OCI-LY7 (cell line): ENCODE data around the gene HBE1. TPM values are rescaled to one million over a fixed set of nuclear protein-coding genes. Genes with fewer than 3 reads are reported as not detected.

ENCODE experiments used
- BruUV-seq: library from RNA; stranded (reverse); fragments of 400-500 nt; replicated peaks from 2 replicates; lab custom pipeline; 2021; lab: Mats Ljungman, UMichigan
- CTCF ChIA-PET: fragments of 300-600 bp; sonication (Branson Sonifier 250); formaldehyde crosslinking; loops from one replicate; lab custom pipeline; 2022; ENCODE audit warnings: antibody characterized with exemption; ENCODE audit not compliant: unreplicated experiment; lab: Charles Lee
- POLR2A ChIA-PET: fragments of 300-600 bp; sonication (Branson Sonifier 250); formaldehyde crosslinking; loops from one replicate; lab custom pipeline; 2022; ENCODE audit warnings: antibody characterized with exemption; lab: Charles Lee
- DNase-seq: peaks from one replicate; pipeline ENCODE4 v3.0.0-alpha.2; 2015; ENCODE audit warnings: low spot score
- H2AFZ ChIP-seq: fragments of 200-600 bp; sonication (generic), shearing (Covaris generic); 2 replicates; pipeline ENCODE4 v1.6.1; 2014; ENCODE audit warnings: mild to moderate bottlenecking, antibody characterized with exemption, low read length, moderate library complexity
- H3K27ac ChIP-seq: fragments of 200-600 bp; sonication (generic); 2 replicates; pipeline ENCODE4 v1.5.1; 2014; ENCODE audit warnings: mixed run types, low read depth, mild to moderate bottlenecking, moderate library complexity, low read length, inconsistent platforms; ENCODE audit not compliant: poor library complexity, severe bottlenecking
- H3K36me3 ChIP-seq: fragments of 200-600 bp; sonication (generic); 2 replicates; pipeline ENCODE4 v1.6.1; 2014; ENCODE audit warnings: mild to moderate bottlenecking, antibody characterized with exemption, low read length, moderate library complexity, mixed read lengths; ENCODE audit not compliant: insufficient read depth
- H3K4me1 ChIP-seq: fragments of 200-600 bp; sonication (generic); 2 replicates; pipeline ENCODE4 v1.5.1; 2014; ENCODE audit warnings: mild to moderate bottlenecking, low read length; ENCODE audit not compliant: insufficient read depth, poor library complexity, severe bottlenecking
- H3K4me2 ChIP-seq: fragments of 200-600 bp; sonication (generic); 2 replicates; pipeline ENCODE4 v1.6.1; 2014; ENCODE audit warnings: mild to moderate bottlenecking, low read length
- H3K4me3 ChIP-seq: fragments of 200-600 bp; sonication (generic); 2 replicates; pipeline ENCODE4 v1.5.1; 2014; ENCODE audit warnings: mild to moderate bottlenecking, low read depth, low read length; ENCODE audit not compliant: poor library complexity, severe bottlenecking
- H3K79me2 ChIP-seq: fragments of 200-600 bp; sonication (generic); 2 replicates; pipeline ENCODE4 v1.6.1; 2016; ENCODE audit warnings: low read depth, mild to moderate bottlenecking, low read length, moderate library complexity, mixed read lengths; ENCODE audit not compliant: insufficient read depth
- H3K9me2 ChIP-seq: fragments of 200-600 bp; sonication (generic); 2 replicates; pipeline ENCODE4 v1.6.1; 2016; ENCODE audit warnings: mild to moderate bottlenecking, low read length, mixed read lengths; ENCODE audit not compliant: insufficient read depth
- H3K9me3 ChIP-seq: fragments of 200-600 bp; sonication (generic); 2 replicates; pipeline ENCODE4 v1.6.1; 2014; ENCODE audit warnings: mild to moderate bottlenecking, mixed run types, low read length, mixed read lengths
- H4K20me1 ChIP-seq: fragments of 200-600 bp; sonication (generic); 2 replicates; pipeline ENCODE4 v1.6.1; 2014; ENCODE audit warnings: mild to moderate bottlenecking, antibody characterized with exemption, low read length, moderate library complexity, mixed read lengths; ENCODE audit not compliant: insufficient read depth
- EZH2phosphoT487 ChIP-seq: fragments of 200-600 bp; sonication (generic); IDR thresholded peaks from 2 replicates; pipeline ENCODE4 v1.6.1; 2018; ENCODE audit warnings: low read depth, borderline replicate concordance, mild to moderate bottlenecking, mixed run types, antibody characterized with exemption, low read length, moderate library complexity, mixed read lengths
- intact Hi-C: fragments of 100-400 bp; cut with micrococcal nuclease; formaldehyde crosslinking; loops from one replicate; pipeline ENCODE4 v1.10.0; 2022; ENCODE audit not compliant: unreplicated experiment
- total RNA-seq, 2 experiments: library from RNA; depleted of rRNA in 1 of 2; stranded (reverse); fragments of >200 nt in 1 of 2; shearing (Covaris generic) in 1 of 2; gene quantifications; 2 replicates each; pipeline ENCODE4 v1.2.3, GENCODE V29; 2014 to 2022
- TF ChIP-seq, protein P1 (sequence below): fragments of 200-600 bp; sonication (generic); conservative IDR thresholded peaks from 2 replicates; pipeline ENCODE4 v1.5.1; 2014; ENCODE audit warnings: mild to moderate bottlenecking, antibody characterized with exemption, low read length, moderate library complexity, mixed read lengths

HBE1 gene
- total RNA-seq, 2 experiments from 2014 or later, result not detected

DNA sequence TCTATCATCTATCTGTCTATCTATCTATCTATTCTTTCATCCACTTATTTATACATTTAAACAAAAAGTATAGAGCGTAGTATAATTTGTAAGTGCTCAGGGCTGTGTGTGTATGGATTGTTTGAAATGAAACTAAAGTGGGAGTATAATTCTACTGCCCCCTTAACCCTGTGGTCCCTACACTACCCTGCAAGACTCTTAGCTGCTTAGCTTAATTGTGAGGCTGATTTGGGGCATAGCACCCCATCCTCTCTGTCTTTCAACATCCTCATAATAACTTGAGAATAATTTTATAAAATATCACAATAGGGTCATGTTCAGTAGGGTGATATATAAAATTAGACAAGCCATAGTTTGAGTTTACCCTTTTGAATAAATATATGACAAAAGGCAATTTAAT lies 20.4 kb upstream of the HBE1 start:
- Histone ChIP-seq H3K79me2 (no peaks in the 10 kb centered on the region), H3K4me1 (no peaks in the 10 kb centered on the region), H3K4me3 (no peak overlapping the region), H2AFZ (no peak overlapping the region), H3K9me2 (no peaks in the 10 kb centered on the region), H3K4me2 (no peak overlapping the region), H3K27ac (no peak overlapping the region), H3K36me3 (no peaks in the 10 kb centered on the region), H4K20me1 (no peaks in the 10 kb centered on the region), H3K9me3 (no peaks in the 10 kb centered on the region)
- no peak for TF ChIP-seq EZH2phosphoT487
- TF ChIP-seq, protein P1, sequence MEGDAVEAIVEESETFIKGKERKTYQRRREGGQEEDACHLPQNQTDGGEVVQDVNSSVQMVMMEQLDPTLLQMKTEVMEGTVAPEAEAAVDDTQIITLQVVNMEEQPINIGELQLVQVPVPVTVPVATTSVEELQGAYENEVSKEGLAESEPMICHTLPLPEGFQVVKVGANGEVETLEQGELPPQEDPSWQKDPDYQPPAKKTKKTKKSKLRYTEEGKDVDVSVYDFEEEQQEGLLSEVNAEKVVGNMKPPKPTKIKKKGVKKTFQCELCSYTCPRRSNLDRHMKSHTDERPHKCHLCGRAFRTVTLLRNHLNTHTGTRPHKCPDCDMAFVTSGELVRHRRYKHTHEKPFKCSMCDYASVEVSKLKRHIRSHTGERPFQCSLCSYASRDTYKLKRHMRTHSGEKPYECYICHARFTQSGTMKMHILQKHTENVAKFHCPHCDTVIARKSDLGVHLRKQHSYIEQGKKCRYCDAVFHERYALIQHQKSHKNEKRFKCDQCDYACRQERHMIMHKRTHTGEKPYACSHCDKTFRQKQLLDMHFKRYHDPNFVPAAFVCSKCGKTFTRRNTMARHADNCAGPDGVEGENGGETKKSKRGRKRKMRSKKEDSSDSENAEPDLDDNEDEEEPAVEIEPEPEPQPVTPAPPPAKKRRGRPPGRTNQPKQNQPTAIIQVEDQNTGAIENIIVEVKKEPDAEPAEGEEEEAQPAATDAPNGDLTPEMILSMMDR, result no peak
- DNase-seq, result no peak
- POLR2A ChIA-PET, result no interaction called here
- no TSS peak for BruUV-seq
- intact Hi-C loops, result no loop called here
- CTCF ChIA-PET, result no interaction called here

DNA sequence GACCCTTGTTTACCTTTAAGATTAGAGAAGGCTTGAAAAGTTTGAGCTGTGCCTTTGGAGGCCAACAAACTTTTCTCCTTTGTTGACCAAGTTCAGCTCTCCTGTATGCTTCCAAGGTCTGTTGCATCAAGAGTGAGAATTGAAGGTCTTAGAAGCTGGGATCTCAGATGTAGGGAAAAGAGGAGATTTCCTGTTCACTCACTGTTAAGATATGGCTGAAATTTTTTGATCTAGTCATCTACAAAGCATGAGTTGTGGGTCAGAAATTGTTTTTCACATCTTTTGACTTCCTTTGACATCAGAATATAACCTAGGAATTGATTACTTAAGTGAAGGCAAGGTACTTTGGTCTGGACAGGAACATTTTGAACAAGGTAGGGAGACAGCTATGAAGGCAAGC lies 20.0 kb upstream of the HBE1 start:
- ChIA-PET POLR2A (no interaction called here), CTCF (no interaction called here)
- H3K9me2 ChIP-seq, result no peaks in the 10 kb centered on the region
- no peak overlapping the region for H3K27ac ChIP-seq
- H3K9me3 ChIP-seq, result no peaks in the 10 kb centered on the region
- H2AFZ ChIP-seq, result no peak overlapping the region
- no peak overlapping the region for H3K4me2 ChIP-seq
- H3K4me1 ChIP-seq, result no peaks in the 10 kb centered on the region
- H3K79me2 ChIP-seq, result no peaks in the 10 kb centered on the region
- TF ChIP-seq EZH2phosphoT487, result no peak
- TF ChIP-seq, protein P1, result no peak
- no peak overlapping the region for H3K4me3 ChIP-seq
- intact Hi-C loops, result no loop called here
- H3K36me3 ChIP-seq, result no peaks in the 10 kb centered on the region
- no TSS peak for BruUV-seq
- DNase-seq, result no peak
- H4K20me1 ChIP-seq, result no peaks in the 10 kb centered on the region

DNA sequence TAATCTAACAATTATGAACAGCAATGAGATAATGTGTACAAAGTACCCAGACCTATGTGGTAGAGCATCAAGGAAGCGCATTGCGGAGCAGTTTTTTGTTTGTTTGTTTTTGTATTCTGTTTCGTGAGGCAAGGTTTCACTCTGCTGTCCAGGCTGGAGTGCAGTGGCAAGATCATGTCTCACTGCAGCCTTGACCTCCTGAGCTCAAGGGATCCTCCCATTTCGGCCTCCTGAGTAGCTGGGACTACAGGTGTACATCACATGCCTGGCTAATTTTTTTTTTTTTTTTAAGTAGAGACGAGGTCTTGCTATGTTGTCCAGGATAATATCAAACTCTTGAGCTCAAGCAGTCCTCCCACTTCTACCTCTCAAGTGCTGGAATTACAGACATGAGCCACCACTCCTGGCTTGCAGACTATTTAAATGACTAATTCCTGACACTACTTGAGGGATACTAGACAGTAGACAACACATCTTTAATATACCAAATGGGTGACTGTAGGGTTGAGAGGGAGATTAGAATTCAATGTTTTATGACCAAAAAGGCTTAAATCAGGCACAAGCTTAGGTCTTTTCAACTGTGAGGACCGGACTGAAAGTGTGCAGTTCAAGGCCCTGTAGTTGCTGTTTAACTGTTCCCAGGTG lies 19.3 kb upstream of the HBE1 start:
- Histone ChIP-seq H3K4me1 (no peaks in the 10 kb centered on the region), H3K9me2 (no peaks in the 10 kb centered on the region), H3K27ac (no peak overlapping the region), H3K4me2 (no peak overlapping the region), H3K9me3 (no peaks in the 10 kb centered on the region), H3K36me3 (no peaks in the 10 kb centered on the region), H2AFZ (no peak overlapping the region), H3K4me3 (no peak overlapping the region), H3K79me2 (no peaks in the 10 kb centered on the region), H4K20me1 (no peaks in the 10 kb centered on the region)
- ChIA-PET POLR2A (interaction anchor here (0.5 to 0.6 kb wide), 2 partner anchors 40 to 596 kb away, joined by 3 read pairs; no protein-coding TSS in a partner anchor), CTCF (no interaction called here)
- intact Hi-C loops, result no loop called here
- DNase-seq, result no peak
- TF ChIP-seq EZH2phosphoT487, result no peak
- TF ChIP-seq, protein P1, result no peak
- no TSS peak for BruUV-seq
